Mesothelial cell of epicardium (in vitro differentiated cells): Measurements from ENCODE around the gene SIGMAR1. TPM values are rescaled to one million over a fixed set of nuclear protein-coding genes. Genes with fewer than 3 reads are reported as not detected.

Experiments
- DNase-seq, 2 experiments: peaks; one replicate each; pipeline ENCODE4 v3.0.0; 2021; ENCODE audit warnings: low spot score in 2 of 2; ENCODE audit not compliant: unreplicated experiment in 2 of 2
- H3K27ac Mint-ChIP-seq: 2 replicates; pipeline ENCODE4 v1.8.0; 2021; ENCODE audit warnings: mixed read lengths
- H3K27me3 Mint-ChIP-seq: 2 replicates; pipeline ENCODE4 v1.8.0; 2021; ENCODE audit warnings: low read depth, mixed read lengths
- H3K36me3 Mint-ChIP-seq: 2 replicates; pipeline ENCODE4 v1.8.0; 2021; ENCODE audit warnings: mixed read lengths
- H3K4me1 Mint-ChIP-seq: 2 replicates; pipeline ENCODE4 v1.8.0; 2021; ENCODE audit warnings: mixed read lengths
- H3K4me3 Mint-ChIP-seq: 2 replicates; pipeline ENCODE4 v1.8.0; 2021; ENCODE audit warnings: mild to moderate bottlenecking, moderate library complexity, mixed read lengths
- H3K9me3 Mint-ChIP-seq: 2 replicates; pipeline ENCODE4 v1.8.0; 2021; ENCODE audit warnings: mixed read lengths
- total RNA-seq: library from RNA; stranded (reverse); gene quantifications from 3 replicates; pipeline ENCODE4 v1.2.1, GENCODE V29; 2021
- TF ChIP-seq, protein P1 (sequence below): fragments of 200-600 bp; sonication (generic); IDR thresholded peaks from one replicate; pipeline ENCODE4 v1.5.0; 2021; ENCODE audit warnings: antibody characterized with exemption; ENCODE audit not compliant: unreplicated experiment

SIGMAR1 gene
- total RNA-seq, 1 donor from 2014 or later, result 58.8 TPM

DNA sequence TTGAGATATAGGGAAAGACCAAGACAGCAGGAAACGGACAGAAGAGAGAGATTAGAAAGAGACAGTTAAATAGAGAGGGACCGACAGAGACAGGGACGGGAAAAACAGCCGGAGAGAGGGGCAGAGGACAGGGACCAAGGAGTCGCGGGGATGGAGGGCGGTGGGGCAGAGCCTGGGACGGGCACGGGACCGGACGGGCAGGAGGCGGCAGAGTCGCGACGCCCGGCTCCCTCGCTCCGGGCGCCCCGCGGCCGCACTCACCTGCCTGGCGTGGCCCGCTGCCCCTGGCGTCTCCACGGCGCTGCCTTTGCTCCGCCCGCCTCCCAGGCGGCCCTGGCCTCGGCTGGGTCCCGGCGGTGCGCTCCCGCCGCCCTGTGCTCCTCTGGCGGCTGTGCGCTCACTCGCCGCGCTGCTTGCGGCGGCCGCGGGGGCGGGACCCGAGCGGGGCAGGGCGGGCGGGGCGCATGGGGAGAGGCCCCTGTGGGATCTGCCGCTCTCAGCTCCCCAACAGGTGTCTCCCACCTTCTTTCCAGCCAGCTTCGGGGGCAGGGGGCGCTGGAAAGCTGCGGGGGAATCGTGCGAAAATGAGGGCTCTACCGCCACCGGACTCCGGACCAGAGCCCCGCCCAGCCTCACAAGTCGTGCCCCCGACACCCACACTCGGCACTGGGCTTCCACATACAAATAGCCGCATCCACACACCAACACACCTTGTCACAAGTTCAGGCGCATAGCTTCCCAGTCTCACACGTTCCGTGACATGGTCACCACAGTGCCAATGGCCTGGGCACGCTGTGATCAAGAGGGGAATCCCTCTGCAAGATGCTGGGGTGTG is 8.7 kb downstream of the SIGMAR1 start, which contains the start of gene ARID3C:
TSS of gene ARID3C (minus strand) at position 411 of the 835 bp plus-strand sequence. CDS start 1,052 bp downstream, outside the sequence.
- peaks cover 11% of the 10 kb centered on the region for H3K4me1 Mint-ChIP-seq
- no peaks in the 10 kb centered on the region for H3K9me3 Mint-ChIP-seq
- H3K27me3 Mint-ChIP-seq, result peaks cover 85% of the 10 kb centered on the region
- TF ChIP-seq, protein P1, sequence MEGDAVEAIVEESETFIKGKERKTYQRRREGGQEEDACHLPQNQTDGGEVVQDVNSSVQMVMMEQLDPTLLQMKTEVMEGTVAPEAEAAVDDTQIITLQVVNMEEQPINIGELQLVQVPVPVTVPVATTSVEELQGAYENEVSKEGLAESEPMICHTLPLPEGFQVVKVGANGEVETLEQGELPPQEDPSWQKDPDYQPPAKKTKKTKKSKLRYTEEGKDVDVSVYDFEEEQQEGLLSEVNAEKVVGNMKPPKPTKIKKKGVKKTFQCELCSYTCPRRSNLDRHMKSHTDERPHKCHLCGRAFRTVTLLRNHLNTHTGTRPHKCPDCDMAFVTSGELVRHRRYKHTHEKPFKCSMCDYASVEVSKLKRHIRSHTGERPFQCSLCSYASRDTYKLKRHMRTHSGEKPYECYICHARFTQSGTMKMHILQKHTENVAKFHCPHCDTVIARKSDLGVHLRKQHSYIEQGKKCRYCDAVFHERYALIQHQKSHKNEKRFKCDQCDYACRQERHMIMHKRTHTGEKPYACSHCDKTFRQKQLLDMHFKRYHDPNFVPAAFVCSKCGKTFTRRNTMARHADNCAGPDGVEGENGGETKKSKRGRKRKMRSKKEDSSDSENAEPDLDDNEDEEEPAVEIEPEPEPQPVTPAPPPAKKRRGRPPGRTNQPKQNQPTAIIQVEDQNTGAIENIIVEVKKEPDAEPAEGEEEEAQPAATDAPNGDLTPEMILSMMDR, result no peak
- DNase-seq, result no peak
- H3K36me3 Mint-ChIP-seq, result no peaks in the 10 kb centered on the region
- H3K27ac Mint-ChIP-seq, result no peak within 1 kb of the TSS
- peak within 1 kb of the TSS; percentile 62 for H3K4me3 Mint-ChIP-seq

DNA sequence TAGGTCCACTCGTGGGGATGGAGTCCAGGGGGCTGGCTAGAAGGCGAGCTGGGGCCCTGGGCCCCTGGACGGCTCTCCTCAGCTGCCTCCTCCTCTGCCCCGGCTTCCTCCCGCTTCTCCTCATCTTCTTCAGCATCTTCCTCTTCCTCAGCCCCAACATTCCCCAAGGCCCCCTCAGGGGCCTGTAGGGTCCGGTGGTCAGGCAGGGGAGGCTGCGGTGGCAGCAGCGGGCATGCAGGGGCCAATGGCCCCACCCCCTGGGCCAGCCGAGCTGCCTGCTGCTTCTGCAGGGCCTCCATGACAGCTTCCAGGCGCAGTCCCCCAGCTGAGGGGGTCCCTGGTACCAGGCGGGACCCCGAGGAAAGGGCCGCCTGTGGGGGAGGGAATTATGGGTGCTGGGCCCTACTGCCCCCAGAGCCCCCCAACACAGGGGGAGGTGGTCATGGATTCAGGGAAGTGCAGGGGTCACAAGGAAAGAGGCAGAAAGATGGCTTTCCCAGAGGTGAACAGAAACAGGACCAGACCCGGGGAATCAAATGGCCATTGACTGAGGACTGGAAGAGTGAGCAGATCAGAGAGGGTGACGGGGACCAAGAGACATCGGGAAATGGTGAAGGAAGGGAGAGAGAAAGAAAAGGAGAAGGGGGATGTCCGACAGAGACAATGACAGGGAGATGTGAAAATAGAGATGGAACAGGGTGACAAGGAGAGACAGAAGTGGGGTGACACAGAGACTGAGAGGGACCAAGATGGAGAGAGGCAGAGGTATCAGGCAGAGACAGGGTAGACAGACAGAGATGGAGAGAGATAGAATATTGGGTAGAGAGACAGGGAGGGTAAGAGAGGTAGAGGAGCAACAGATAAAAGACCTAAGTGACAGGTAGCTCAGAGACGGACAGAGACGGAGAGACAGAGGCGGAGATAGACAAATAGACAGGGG is 9.6 kb downstream of the SIGMAR1 start:
- TF ChIP-seq, protein P1, result no peak
- peaks cover 91% of the 10 kb centered on the region for H3K27me3 Mint-ChIP-seq
- H3K9me3 Mint-ChIP-seq, result no peaks in the 10 kb centered on the region
- no peak overlapping the region for H3K27ac Mint-ChIP-seq
- peaks cover 11% of the 10 kb centered on the region for H3K4me1 Mint-ChIP-seq
- no peak for DNase-seq
- no peaks in the 10 kb centered on the region for H3K36me3 Mint-ChIP-seq
- peak overlapping the region; percentile 57 for H3K4me3 Mint-ChIP-seq

DNA sequence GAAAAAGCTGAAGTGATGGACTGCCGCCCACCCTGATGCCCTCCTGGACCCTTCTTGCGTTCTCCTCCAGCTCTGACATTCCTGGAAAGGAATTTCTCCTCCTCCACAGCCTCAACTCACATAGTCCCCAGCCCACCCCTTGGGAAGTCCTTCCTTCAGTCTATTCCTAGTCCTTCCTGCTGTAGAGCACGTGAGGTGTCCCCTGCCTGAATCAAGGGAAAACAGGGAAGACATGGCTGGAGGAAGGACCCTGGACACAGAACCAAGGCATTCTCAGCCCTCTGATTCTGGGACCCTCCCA is 12.5 kb downstream of the SIGMAR1 start:
- Mint-ChIP-seq H3K4me3 (no peak overlapping the region), H3K27me3 (peaks cover 80% of the 10 kb centered on the region)

DNA sequence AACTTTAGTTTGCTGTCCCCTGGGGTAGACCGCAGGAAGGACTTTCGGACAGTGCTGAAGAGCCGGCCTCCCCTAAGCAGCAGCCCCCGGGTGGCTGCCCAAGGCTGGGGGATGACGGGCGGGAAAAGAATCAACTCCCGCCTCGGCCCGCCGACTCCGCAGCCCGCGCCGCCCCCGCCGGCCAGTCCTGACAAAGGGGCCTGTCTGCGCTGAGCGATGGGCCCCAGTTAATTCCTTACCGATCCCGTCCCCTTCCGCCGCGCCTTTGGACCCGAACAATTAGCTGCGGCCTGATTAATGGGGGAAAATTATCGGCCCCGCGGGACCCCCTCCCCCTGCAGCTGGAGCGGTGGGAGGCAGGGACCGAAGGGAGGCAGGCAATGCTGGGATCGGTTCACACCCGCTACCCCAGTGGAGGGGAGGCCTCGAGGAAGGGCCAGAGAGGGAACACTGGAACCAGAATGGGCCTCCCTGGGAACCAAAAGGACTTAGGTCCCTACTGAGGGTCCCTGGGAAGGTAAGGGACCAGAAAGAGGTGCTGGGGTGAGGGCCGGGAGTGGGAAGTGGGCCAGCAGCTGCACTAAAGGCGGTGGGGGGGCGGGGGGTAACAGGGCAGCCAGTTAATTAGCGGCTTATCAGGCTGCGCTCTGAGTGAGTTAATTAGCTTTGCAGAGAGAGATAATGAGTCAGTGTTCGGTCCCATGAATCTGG is 13.0 kb downstream of the SIGMAR1 start:
- Mint-ChIP-seq H3K27me3 (peaks cover 75% of the 10 kb centered on the region), H3K4me3 (no peak overlapping the region), H3K36me3 (no peaks in the 10 kb centered on the region), H3K27ac (no peak overlapping the region), H3K9me3 (no peaks in the 10 kb centered on the region), H3K4me1 (peaks cover 18% of the 10 kb centered on the region)
- DNase-seq, result no peak
- TF ChIP-seq, protein P1, result no peak

More for the DNA sequence above, 12.5 kb downstream of the SIGMAR1 start:
- Mint-ChIP-seq H3K9me3 (no peaks in the 10 kb centered on the region), H3K4me1 (peaks cover 13% of the 10 kb centered on the region), H3K36me3 (no peaks in the 10 kb centered on the region), H3K27ac (no peak overlapping the region)
- DNase-seq, result no peak
- TF ChIP-seq, protein P1, result no peak
